Measurements from ENCODE around the gene TRIO.

DNA sequence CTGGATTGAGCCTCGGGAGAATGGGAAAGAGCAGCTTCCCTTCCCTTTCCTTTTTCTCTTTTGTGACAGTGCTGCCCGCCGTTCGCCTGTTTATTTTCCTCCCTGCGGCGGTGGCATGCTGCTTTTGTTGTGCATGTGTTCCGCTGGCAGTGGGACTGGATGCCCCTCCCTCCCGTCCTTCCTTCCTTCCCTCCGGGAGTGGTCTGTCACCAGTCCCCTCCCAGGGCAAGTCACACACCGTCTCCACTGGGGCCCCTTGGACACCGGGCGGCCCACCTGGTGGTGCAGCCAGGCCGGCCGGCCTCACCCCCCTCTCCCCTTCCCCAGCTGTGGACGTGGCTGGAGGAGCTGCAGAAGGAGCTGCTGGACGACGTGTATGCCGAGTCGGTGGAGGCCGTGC is 214.7 kb downstream of the TRIO start:
- TF ChIP-seq YY1 (IDR thresholded peaks at IDR 0.05; ENCODE audit: low read depth, low read length) (no peak), SIN3A (conservative IDR thresholded peaks at IDR 0.05 in 1 of 2, IDR thresholded peaks at IDR 0.05 in 1 of 2; ENCODE audit: low read depth in 1 of 2, low read length in 2 of 2) (0 out of 4 replicates have a peak, but pooled peaks of 1 of the 2 experiments have one; percentile 38), POLR2AphosphoS5 (IDR thresholded peaks at IDR 0.05; ENCODE audit: low read depth, low read length) (no peak), CREB1 (IDR thresholded peaks at IDR 0.05) (no peak)
